T-helper 1 cell treated with Interleukin-12 subunit alpha and Interleukin-12 subunit beta and Interleukin-4 antibody, amounts not matched to agents 30 ng/mL and 1 ng/mL, for 36 hours (primary cell): ENCODE results near the gene OR10H4. TPM values are rescaled to one million over a fixed set of nuclear protein-coding genes. Genes with fewer than 3 reads are reported as not detected.

Source experiments
- total RNA-seq: library from RNA; stranded (reverse); gene quantifications from 2 replicates; pipeline ENCODE4 v1.2.3, GENCODE V29; 2022

The OR10H4 gene
- total RNA-seq, 1 donor from 2014 or later = not detected

Other genes with a start within 250 kb of the OR10H4 start
- not detected in 2 replicates for gene OR10H2, start 221.0 kb upstream of the OR10H4 start, total RNA-seq
- not detected in 2 replicates for gene OR10H3, start 211.0 kb upstream of the OR10H4 start, total RNA-seq
- gene OR10H5, start 161.3 kb upstream of the OR10H4 start, total RNA-seq = not detected in 2 replicates
- gene OR10H1, start 133.3 kb upstream of the OR10H4 start, total RNA-seq = 0.05 TPM in 1 of 2 replicates, not detected in the other
- gene CYP4F2, start 50.9 kb upstream of the OR10H4 start, total RNA-seq = not detected in 2 replicates
- gene CYP4F11, start 14.5 kb upstream of the OR10H4 start, total RNA-seq = not detected in 2 replicates
- gene TPM4, start 127.5 kb downstream of the OR10H4 start, total RNA-seq = 565 and 576 TPM in 2 replicates
- 175 and 193 TPM in 2 replicates for gene RAB8A, start 162.9 kb downstream of the OR10H4 start, total RNA-seq
- gene HSH2D, start 194.7 kb downstream of the OR10H4 start, total RNA-seq = 60.5 and 63.2 TPM in 2 replicates
- gene CIB3, start 224.5 kb downstream of the OR10H4 start, total RNA-seq = not detected in 2 replicates
- gene FAM32A, start 236.4 kb downstream of the OR10H4 start, total RNA-seq = 67.4 and 69.3 TPM in 2 replicates
- 142 and 158 TPM in 2 replicates for gene AP1M1, start 248.9 kb downstream of the OR10H4 start, total RNA-seq